Lower lobe of right lung (tissue), 2 donors: ENCODE measurements around the gene SND1. TPM values are rescaled to one million over a fixed set of nuclear protein-coding genes. Genes with fewer than 3 reads are reported as not detected.

Experiments
- ATAC-seq, 2 donors: fragments of 200-7000 bp; cut with Tn5 transposase; one replicate each; pipeline ENCODE4 v1.9.1; 2020 to 2022; ENCODE audit warnings: mild to moderate bottlenecking in 2 of 2, moderate library complexity in 2 of 2
- DNase-seq: peaks from one replicate; pipeline ENCODE4 v3.0.0-alpha.2; 2020
- H3K27ac ChIP-seq: fragments of 200-600 bp; one replicate; pipeline ENCODE4 v1.8.0; 2022
- H3K27me3 ChIP-seq: fragments of 200-600 bp; one replicate; pipeline ENCODE4 v1.8.0; 2022; ENCODE audit warnings: low read depth
- H3K36me3 ChIP-seq: fragments of 200-600 bp; one replicate; pipeline ENCODE4 v1.8.0; 2022; ENCODE audit warnings: mild to moderate bottlenecking
- H3K4me1 ChIP-seq: fragments of 200-600 bp; one replicate; pipeline ENCODE4 v1.8.0; 2022
- H3K4me3 ChIP-seq: fragments of 200-600 bp; one replicate; pipeline ENCODE4 v1.8.0; 2022; ENCODE audit warnings: mild to moderate bottlenecking
- H3K9me3 ChIP-seq: fragments of 200-600 bp; one replicate; pipeline ENCODE4 v1.8.0; 2022
- intact Hi-C: fragments of 100-400 bp; cut with DNase I; formaldehyde crosslinking; loops from one replicate; pipeline ENCODE4 v1.11.0; 2022
- total RNA-seq: library from RNA; stranded (reverse); fragmentation: NEBNext Ultra II Directional; extraction: Animal tissue kit (Norgen Biotek cat#: 25700); gene quantifications from one replicate; pipeline ENCODE4 v1.2.1, GENCODE V29; 2021
- TF ChIP-seq, protein P1 (sequence below): fragments of 200-600 bp; IDR thresholded peaks from one replicate; pipeline ENCODE4 v1.8.0; 2022; ENCODE audit warnings: antibody characterized with exemption, mild to moderate bottlenecking
- donor health status: DM: no; HTN: yes; CAD: no; lungs with severe emphysema.

The SND1 gene
- total RNA-seq, 1 donor from 2014 or later: 142 TPM

DNA sequence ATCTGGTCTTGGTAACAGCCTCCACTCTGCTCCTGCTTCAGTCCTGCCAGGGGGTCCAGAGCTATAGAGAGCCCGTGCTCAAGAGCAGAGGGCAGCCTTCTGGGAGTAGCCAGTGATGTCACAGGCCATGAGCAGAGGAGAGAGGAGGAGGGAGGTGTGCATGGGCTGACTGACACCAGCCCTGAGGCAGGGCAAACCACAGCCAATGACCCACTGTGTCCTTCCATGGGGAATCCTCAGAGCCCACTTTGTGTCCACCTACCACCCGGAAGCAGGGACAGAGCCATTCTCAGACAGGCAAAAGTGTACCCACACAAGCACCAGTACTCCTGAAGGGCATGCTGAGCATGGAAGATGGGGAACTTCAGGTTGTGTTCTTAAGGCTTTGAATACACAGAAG, 34.0 kb upstream of the SND1 start, which contains the start of gene PAX4:
Gene PAX4, minus strand, starts transcription at position 101 of the 400 bp plus-strand sequence. CDS start 2,214 bp downstream, outside the sequence.
- Histone ChIP-seq H3K27me3 (peaks cover 35% of the 10 kb centered on the region), H3K4me1 (no peaks in the 10 kb centered on the region), H3K4me3 (no peak within 1 kb of the TSS), H3K27ac (no peak within 1 kb of the TSS), H3K36me3 (no peaks in the 10 kb centered on the region), H3K9me3 (no peaks in the 10 kb centered on the region)
- ATAC-seq: no peak
- DNase-seq: no peak
- intact Hi-C loops: no loop called here
- TF ChIP-seq, protein P1, sequence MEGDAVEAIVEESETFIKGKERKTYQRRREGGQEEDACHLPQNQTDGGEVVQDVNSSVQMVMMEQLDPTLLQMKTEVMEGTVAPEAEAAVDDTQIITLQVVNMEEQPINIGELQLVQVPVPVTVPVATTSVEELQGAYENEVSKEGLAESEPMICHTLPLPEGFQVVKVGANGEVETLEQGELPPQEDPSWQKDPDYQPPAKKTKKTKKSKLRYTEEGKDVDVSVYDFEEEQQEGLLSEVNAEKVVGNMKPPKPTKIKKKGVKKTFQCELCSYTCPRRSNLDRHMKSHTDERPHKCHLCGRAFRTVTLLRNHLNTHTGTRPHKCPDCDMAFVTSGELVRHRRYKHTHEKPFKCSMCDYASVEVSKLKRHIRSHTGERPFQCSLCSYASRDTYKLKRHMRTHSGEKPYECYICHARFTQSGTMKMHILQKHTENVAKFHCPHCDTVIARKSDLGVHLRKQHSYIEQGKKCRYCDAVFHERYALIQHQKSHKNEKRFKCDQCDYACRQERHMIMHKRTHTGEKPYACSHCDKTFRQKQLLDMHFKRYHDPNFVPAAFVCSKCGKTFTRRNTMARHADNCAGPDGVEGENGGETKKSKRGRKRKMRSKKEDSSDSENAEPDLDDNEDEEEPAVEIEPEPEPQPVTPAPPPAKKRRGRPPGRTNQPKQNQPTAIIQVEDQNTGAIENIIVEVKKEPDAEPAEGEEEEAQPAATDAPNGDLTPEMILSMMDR: no peak

DNA sequence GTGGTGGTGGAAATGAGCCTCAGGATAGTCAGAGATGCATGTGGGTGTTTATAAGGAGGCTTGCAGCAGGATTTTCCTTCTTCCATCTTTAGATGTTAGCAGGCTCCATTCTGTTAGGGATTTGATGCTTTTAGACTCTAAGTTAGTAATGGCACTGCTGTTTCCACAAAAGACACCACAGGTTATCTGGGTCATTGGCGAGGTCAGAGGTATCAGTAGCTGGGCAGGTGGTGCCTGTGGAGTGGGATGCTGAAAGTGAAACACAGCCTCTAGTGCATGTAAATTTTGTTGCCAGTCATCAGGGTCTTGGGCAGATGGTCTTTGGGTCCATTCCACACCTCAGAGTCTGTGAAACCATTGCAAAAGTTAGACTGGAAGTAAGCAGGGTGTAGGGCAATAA, 33.2 kb upstream of the SND1 start:
- no peaks in the 10 kb centered on the region for H3K4me1 ChIP-seq
- no peaks in the 10 kb centered on the region for H3K36me3 ChIP-seq
- no peak overlapping the region for H3K4me3 ChIP-seq
- TF ChIP-seq, protein P1: no peak
- ATAC-seq (no peak), DNase-seq (no peak)
- H3K27ac ChIP-seq: no peak overlapping the region
- intact Hi-C loops: no loop called here
- peaks cover 35% of the 10 kb centered on the region for H3K27me3 ChIP-seq
- no peaks in the 10 kb centered on the region for H3K9me3 ChIP-seq

- Histone ChIP-seq H3K27me3 (peaks cover 35% of the 10 kb centered on the region), H3K36me3 (no peaks in the 10 kb centered on the region), H3K27ac (no peak overlapping the region), H3K4me3 (no peak overlapping the region), H3K9me3 (no peaks in the 10 kb centered on the region), H3K4me1 (no peaks in the 10 kb centered on the region)
- intact Hi-C loops: no loop called here
- ATAC-seq (no peak), DNase-seq (no peak)
- TF ChIP-seq, protein P1: no peak
Observed at GRCh38 chr7:127619681-127620405, 32.2 kb upstream of the SND1 start.

DNA sequence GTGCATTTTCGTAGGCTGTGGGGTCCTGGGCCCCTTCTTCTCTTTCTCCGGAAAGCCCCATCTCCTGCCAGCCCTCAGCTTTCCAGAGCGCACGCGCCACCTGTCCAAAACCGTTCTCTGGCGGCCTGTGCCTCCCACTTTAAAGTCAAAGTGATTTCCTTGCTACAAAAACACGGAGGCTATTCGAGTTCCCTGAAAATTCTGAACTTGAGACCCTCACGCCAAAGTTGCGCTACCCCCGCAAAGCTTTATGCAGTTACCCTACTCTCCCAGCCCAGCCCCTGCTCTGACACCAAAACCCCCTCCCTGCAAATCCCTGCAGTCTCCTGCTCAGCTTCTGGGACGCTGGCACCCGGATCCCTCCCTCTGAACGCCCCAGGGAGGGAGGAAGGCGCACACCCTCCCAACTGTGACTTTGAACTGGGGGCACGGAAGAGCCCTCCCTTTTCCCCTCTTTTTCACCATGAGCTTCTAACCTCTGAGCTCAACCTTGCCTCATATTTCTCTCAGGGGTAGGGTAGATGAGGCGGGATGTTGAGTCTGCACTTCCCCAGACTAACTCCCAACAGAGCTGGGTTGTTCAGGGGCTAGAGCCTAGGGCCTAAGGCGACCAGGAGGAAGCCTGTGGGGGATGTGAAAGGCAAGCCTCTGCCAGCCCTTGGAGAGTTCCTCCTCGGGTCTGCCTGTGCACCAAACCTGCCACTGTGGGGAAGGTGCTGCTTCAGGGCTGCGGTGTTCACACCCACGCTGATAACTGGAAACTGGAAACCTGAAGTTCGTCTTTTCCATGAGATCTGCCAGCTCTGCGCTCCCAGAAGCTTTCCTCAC, 31.4 kb upstream of the SND1 start:
- ATAC-seq (peak in 1 of 2 donors; percentile 23), DNase-seq (no peak)
- Histone ChIP-seq H3K27ac (no peak overlapping the region), H3K27me3 (peaks cover 30% of the 10 kb centered on the region), H3K36me3 (no peaks in the 10 kb centered on the region), H3K9me3 (no peaks in the 10 kb centered on the region), H3K4me1 (no peaks in the 10 kb centered on the region), H3K4me3 (no peak overlapping the region)
- intact Hi-C loops: no loop called here
- TF ChIP-seq, protein P1: no peak

GRCh38 chr7:127625331-127625730, 26.7 kb upstream of the SND1 start:
- H3K9me3 ChIP-seq: no peaks in the 10 kb centered on the region
- H3K27ac ChIP-seq: no peak overlapping the region
- intact Hi-C loops: no loop called here
- H3K4me1 ChIP-seq: no peaks in the 10 kb centered on the region
- TF ChIP-seq, protein P1: no peak
- H3K27me3 ChIP-seq: peaks cover 8% of the 10 kb centered on the region
- ATAC-seq: no peak
- no peak for DNase-seq
- H3K4me3 ChIP-seq: no peak overlapping the region
- no peaks in the 10 kb centered on the region for H3K36me3 ChIP-seq
